ENCODE data around the gene RIPK3. TPM values are rescaled to one million over a fixed set of nuclear protein-coding genes. Genes with fewer than 3 reads are reported as not detected.

Gene RIPK3
- total RNA-seq, 3 donors from 2014 or later (not counting 1 experiment from before 2014, with no cell fraction given), result 36.1 to 58.2 (median 45.5) TPM

DNA sequence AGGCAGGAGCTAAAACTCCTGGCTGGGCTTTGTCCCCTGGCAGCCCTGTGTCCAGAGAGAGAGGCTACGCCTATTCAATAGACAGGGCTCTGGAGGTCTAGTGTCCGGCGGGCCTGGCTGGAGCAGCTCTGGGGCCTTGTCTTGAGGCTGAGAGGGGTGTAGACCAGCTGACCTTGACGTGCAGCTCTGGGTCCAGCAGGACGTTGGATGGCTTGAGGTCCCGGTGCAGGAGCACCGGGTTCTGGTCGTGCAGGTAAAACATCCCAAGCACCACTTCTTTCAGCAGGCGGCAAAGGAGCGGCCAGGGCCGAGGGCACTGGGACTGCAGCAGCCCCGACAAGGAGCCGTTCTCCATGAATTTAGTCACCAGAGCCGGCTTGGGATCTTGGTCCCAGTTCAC is 948 bp downstream of the RIPK3 start:
- Histone ChIP-seq H3K4me3 (ENCODE audit: low read length) (peak overlapping the region; percentile 60), H3K27me3 (ENCODE audit: control insufficient read depth, insufficient read depth, low read length) (peaks cover 12% of the 10 kb centered on the region), H3K36me3 (ENCODE audit: control insufficient read depth, insufficient read depth, low read length) (peaks cover 18% of the 10 kb centered on the region), H3K9me3 (ENCODE audit: control insufficient read depth, insufficient read depth, low read length) (no peaks in the 10 kb centered on the region), H3K27ac (ENCODE audit: low read length) (no peak overlapping the region), H3K4me1 (ENCODE audit: control insufficient read depth, insufficient read depth, low read length) (peaks cover 39% of the 10 kb centered on the region)
- ATAC-seq (no peak), DNase-seq (no peak)
- peaks cover 35 to 50% of the 10 kb centered on the region in 2 donors for H3K4me1 Mint-ChIP-seq
- 88% methylated on average over 14 of the region's 14 CpGs for WGBS (ENCODE audit: insufficient coverage)
- intact Hi-C loops (cut with micrococcal nuclease), result loop anchor here (10.0 kb wide), 1 partner anchor 816 kb away; no protein-coding TSS in a partner anchor
- H3K36me3 Mint-ChIP-seq, result peaks cover 9% of the 10 kb centered on the region
- H3K4me3 Mint-ChIP-seq, result peak overlapping the region; percentile 90
- TF ChIP-seq, protein P1, sequence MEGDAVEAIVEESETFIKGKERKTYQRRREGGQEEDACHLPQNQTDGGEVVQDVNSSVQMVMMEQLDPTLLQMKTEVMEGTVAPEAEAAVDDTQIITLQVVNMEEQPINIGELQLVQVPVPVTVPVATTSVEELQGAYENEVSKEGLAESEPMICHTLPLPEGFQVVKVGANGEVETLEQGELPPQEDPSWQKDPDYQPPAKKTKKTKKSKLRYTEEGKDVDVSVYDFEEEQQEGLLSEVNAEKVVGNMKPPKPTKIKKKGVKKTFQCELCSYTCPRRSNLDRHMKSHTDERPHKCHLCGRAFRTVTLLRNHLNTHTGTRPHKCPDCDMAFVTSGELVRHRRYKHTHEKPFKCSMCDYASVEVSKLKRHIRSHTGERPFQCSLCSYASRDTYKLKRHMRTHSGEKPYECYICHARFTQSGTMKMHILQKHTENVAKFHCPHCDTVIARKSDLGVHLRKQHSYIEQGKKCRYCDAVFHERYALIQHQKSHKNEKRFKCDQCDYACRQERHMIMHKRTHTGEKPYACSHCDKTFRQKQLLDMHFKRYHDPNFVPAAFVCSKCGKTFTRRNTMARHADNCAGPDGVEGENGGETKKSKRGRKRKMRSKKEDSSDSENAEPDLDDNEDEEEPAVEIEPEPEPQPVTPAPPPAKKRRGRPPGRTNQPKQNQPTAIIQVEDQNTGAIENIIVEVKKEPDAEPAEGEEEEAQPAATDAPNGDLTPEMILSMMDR (IDR thresholded peaks at IDR 0.05), result no peak
- peak overlapping the region in 1 of 2 donors; percentile 83 for H3K27ac Mint-ChIP-seq
- peaks cover 8 to 11% of the 10 kb centered on the region in 2 donors for H3K27me3 Mint-ChIP-seq (ENCODE audit: low read depth in 2 of 2)
- H3K9me3 Mint-ChIP-seq, result no peaks in the 10 kb centered on the region

- Mint-ChIP-seq H3K4me1 (peaks cover 44 to 58% of the 10 kb centered on the region in 2 donors), H3K36me3 (peaks cover 9% of the 10 kb centered on the region), H3K27ac (no peak overlapping the region), H3K4me3 (no peak overlapping the region), H3K9me3 (no peaks in the 10 kb centered on the region), H3K27me3 (ENCODE audit: low read depth in 2 of 2) (peaks cover 8 to 11% of the 10 kb centered on the region in 2 donors)
- Histone ChIP-seq H3K4me3 (ENCODE audit: low read length) (no peak overlapping the region), H3K27me3 (ENCODE audit: control insufficient read depth, insufficient read depth, low read length) (peaks cover 15% of the 10 kb centered on the region), H3K27ac (ENCODE audit: low read length) (no peak overlapping the region), H3K9me3 (ENCODE audit: control insufficient read depth, insufficient read depth, low read length) (no peaks in the 10 kb centered on the region), H3K4me1 (ENCODE audit: control insufficient read depth, insufficient read depth, low read length) (peaks cover 49% of the 10 kb centered on the region), H3K36me3 (ENCODE audit: control insufficient read depth, insufficient read depth, low read length) (peaks cover 18% of the 10 kb centered on the region)
- TF ChIP-seq, protein P1 (IDR thresholded peaks at IDR 0.05), result no peak
- intact Hi-C loops (cut with micrococcal nuclease), result loop anchor here (10.0 kb wide), 1 partner anchor 817 kb away; no protein-coding TSS in a partner anchor
- DNase-seq (no peak), ATAC-seq (no peak)
- 95% methylated on average over 8 of the region's 8 CpGs for WGBS (ENCODE audit: insufficient coverage)
These were observed 2.0 kb downstream of the RIPK3 start for GRCh38 chr14:24337824-24338175.

- intact Hi-C loops (cut with micrococcal nuclease), result loop anchor here (10.0 kb wide), 1 partner anchor 818 kb away; no protein-coding TSS in a partner anchor
These were observed 2.5 kb downstream of the RIPK3 start for GRCh38 chr14:24337144-24337823.

More at GRCh38 chr14:24337144-24337823, 2.5 kb downstream of the RIPK3 start:
- Mint-ChIP-seq H3K36me3 (peaks cover 9% of the 10 kb centered on the region), H3K27ac (no peak overlapping the region), H3K9me3 (no peaks in the 10 kb centered on the region), H3K4me3 (no peak overlapping the region), H3K27me3 (ENCODE audit: low read depth in 2 of 2) (peaks cover 11 to 13% of the 10 kb centered on the region in 2 donors), H3K4me1 (peaks cover 49 to 63% of the 10 kb centered on the region in 2 donors)
- Histone ChIP-seq H3K4me1 (ENCODE audit: control insufficient read depth, insufficient read depth, low read length) (peaks cover 54% of the 10 kb centered on the region), H3K4me3 (ENCODE audit: low read length) (no peak overlapping the region), H3K36me3 (ENCODE audit: control insufficient read depth, insufficient read depth, low read length) (peaks cover 18% of the 10 kb centered on the region), H3K27ac (ENCODE audit: low read length) (no peak overlapping the region), H3K27me3 (ENCODE audit: control insufficient read depth, insufficient read depth, low read length) (peaks cover 15% of the 10 kb centered on the region), H3K9me3 (ENCODE audit: control insufficient read depth, insufficient read depth, low read length) (no peaks in the 10 kb centered on the region)
- no peak for ATAC-seq
- DNase-seq, result no peak
- 94% methylated on average over 7 of the region's 7 CpGs for WGBS (ENCODE audit: insufficient coverage)
- TF ChIP-seq, protein P1 (IDR thresholded peaks at IDR 0.05), result no peak

Measured in natural killer cell (primary cell).